B cell (primary cell): ENCODE measurements around the gene LRRC7. TPM values are rescaled to one million over a fixed set of nuclear protein-coding genes. Genes with fewer than 3 reads are reported as not detected.

Experiments used
- ATAC-seq: fragments of 200-7000 bp; cut with Tn5 transposase; one replicate; pipeline ENCODE4 v1.10.0; 2021; ENCODE audit warnings: low read depth, mild to moderate bottlenecking, moderate number of reproducible peaks, moderate library complexity
- CTCF ChIA-PET: fragments of 350-600 bp; sonication (Branson Sonifier 250); formaldehyde crosslinking; loops from one replicate; lab custom pipeline; 2021; ENCODE audit warnings: antibody characterized with exemption, inconsistent platforms; lab: Charles Lee
- POLR2A ChIA-PET: fragments of 350-600 bp; sonication (Branson Sonifier 250); formaldehyde crosslinking; loops from one replicate; lab custom pipeline; 2021; ENCODE audit warnings: antibody characterized with exemption; lab: Charles Lee
- DNase-seq: peaks from one replicate; pipeline ENCODE4 v3.0.0; 2013
- H2AFZ ChIP-seq: 2 replicates; pipeline ENCODE4 v1.6.1; 2012; ENCODE audit warnings: mild to moderate bottlenecking, low read depth, low read length; ENCODE audit not compliant: insufficient read depth, poor library complexity, severe bottlenecking
- H3K27ac ChIP-seq, 2 donors: 1 replicate in 1 of 2; 2 replicates in 1 of 2; pipeline ENCODE4 v1.5.1; 2012 to 2013; ENCODE audit warnings: low read length in 2 of 2, mild to moderate bottlenecking in 2 of 2, moderate library complexity in 1 of 2
- H3K27me3 ChIP-seq, 4 experiments: fragments of 200-600 bp in 1 of 4; sonication (generic) in 1 of 4; replicated peaks in 1 of 4; 1 replicate in 2 of 4; 2 replicates in 2 of 4; pipeline versions ENCODE4 v1.6.1 to v1.7.0; 2013 to 2016; ENCODE audit warnings: low read length in 3 of 4, mild to moderate bottlenecking in 2 of 4, mixed read lengths in 1 of 4, moderate library complexity in 1 of 4; ENCODE audit not compliant: insufficient read depth in 4 of 4, control insufficient read depth in 3 of 4; ENCODE audit errors: control extremely low read depth in 1 of 4
- H3K36me3 ChIP-seq, 2 experiments: replicated peaks in 1 of 2; 1 replicate in 1 of 2; 2 replicates in 1 of 2; pipeline versions ENCODE4 v1.6.1 to v1.7.1; 2013; ENCODE audit warnings: low read length in 1 of 2; ENCODE audit not compliant: insufficient read depth in 2 of 2, control insufficient read depth in 1 of 2; ENCODE audit errors: control extremely low read depth in 1 of 2, extremely low read depth in 1 of 2
- H3K4me1 ChIP-seq, 2 donors: fragments of 200-600 bp in 1 of 2; sonication (generic) in 1 of 2; 1 replicate in 1 of 2; 2 replicates in 1 of 2; pipeline versions ENCODE4 v1.5.1 to v1.6.1; 2013 to 2017; ENCODE audit warnings: low read length in 2 of 2; ENCODE audit not compliant: control insufficient read depth in 2 of 2, insufficient read depth in 2 of 2
- H3K4me2 ChIP-seq: replicated peaks from 2 replicates; pipeline ENCODE3; 2012; ENCODE audit warnings: mild to moderate bottlenecking, low read depth, low read length; ENCODE audit not compliant: poor library complexity, severe bottlenecking
- H3K4me3 ChIP-seq, 5 experiments: fragments of 200-600 bp in 1 of 5; sonication (generic) in 1 of 5; 1 replicate in 3 of 5; 2 replicates in 2 of 5; pipeline versions ENCODE4 v1.5.1 to v1.7.0; 2011 to 2016; ENCODE audit warnings: low read length in 4 of 5, mild to moderate bottlenecking in 4 of 5, low read depth in 2 of 5, control low read depth in 1 of 5, moderate library complexity in 1 of 5; ENCODE audit not compliant: insufficient read depth in 1 of 5; ENCODE audit errors: control extremely low read depth in 1 of 5, extremely low read depth in 1 of 5
- H3K79me2 ChIP-seq: fragments of 200-600 bp; sonication (generic); one replicate; pipeline ENCODE4 v1.6.0; 2016; ENCODE audit warnings: low read length; ENCODE audit not compliant: control insufficient read depth, insufficient read depth
- H3K9ac ChIP-seq: fragments of 200-600 bp; sonication (generic); 2 replicates; pipeline ENCODE4 v1.6.1; 2017; ENCODE audit warnings: mild to moderate bottlenecking, low read length, moderate library complexity
- H3K9me3 ChIP-seq, 3 donors: one replicate each; pipeline versions ENCODE4 v1.6.1 to v1.7.1; 2013; ENCODE audit warnings: low read length in 2 of 3; ENCODE audit not compliant: control insufficient read depth in 2 of 3, insufficient read depth in 1 of 3; ENCODE audit errors: control extremely low read depth in 1 of 3
- H4K20me1 ChIP-seq: 2 replicates; pipeline ENCODE4 v1.6.0; 2012; ENCODE audit warnings: mild to moderate bottlenecking, low read length; ENCODE audit not compliant: insufficient read depth, control insufficient read depth, poor library complexity, severe bottlenecking
- H3K27ac Mint-ChIP-seq: one replicate; pipeline ENCODE4 v1.8.0; 2021; ENCODE audit warnings: mixed read lengths
- H3K27me3 Mint-ChIP-seq: one replicate; pipeline ENCODE4 v1.8.0; 2021; ENCODE audit warnings: mixed read lengths
- H3K4me1 Mint-ChIP-seq: one replicate; pipeline ENCODE4 v1.8.0; 2021; ENCODE audit warnings: mixed read lengths
- H3K4me3 Mint-ChIP-seq: one replicate; pipeline ENCODE4 v1.8.0; 2021; ENCODE audit warnings: mixed read lengths
- H3K9me3 Mint-ChIP-seq: one replicate; pipeline ENCODE4 v1.8.0; 2022; ENCODE audit warnings: mixed read lengths; ENCODE audit not compliant: insufficient read depth
- CTCF ChIP-seq: fragments of 200-600 bp; IDR thresholded peaks from one replicate; pipeline ENCODE4 v1.8.0; 2022; ENCODE audit warnings: antibody characterized with exemption, mild to moderate bottlenecking
- EZH2 ChIP-seq: IDR thresholded peaks from 2 replicates; pipeline ENCODE4 v1.6.1; 2012; ENCODE audit warnings: borderline replicate concordance, low read depth, mild to moderate bottlenecking, moderate library complexity, low read length; ENCODE audit not compliant: insufficient read depth, poor library complexity, severe bottlenecking
- WGBS: methylation state at CpG from one replicate; pipeline ENCODE4 v1.1.5; 2013; ENCODE audit warnings: missing lambda C conversion rate; ENCODE audit not compliant: insufficient coverage; 5-methylcytosine and 5-hydroxymethylcytosine counted together
- intact Hi-C: fragments of 100-400 bp; cut with micrococcal nuclease; formaldehyde crosslinking; loops from one replicate; pipeline ENCODE4 v1.10.0; 2022
- polyA plus RNA-seq: library from polyadenylated mRNA; depleted of rRNA; stranded (reverse); fragments of >200 nt; gene quantifications from 2 replicates; pipeline ENCODE4 v1.2.3, GENCODE V29; 2012
- total RNA-seq, 2 donors: library from RNA; stranded (reverse); fragments of 120-200 nt in 1 of 2; gene quantifications; 1 replicate in 1 of 2; 2 replicates in 1 of 2; pipeline versions ENCODE4 v1.2.3 to v1.2.4, GENCODE V29; 2013 to 2022

LRRC7 gene
- total and polyA plus RNA-seq, 2 donors (not counting 1 experiment from before 2014, with no cell fraction given) = not detected

- no peak overlapping the region for H3K27ac Mint-ChIP-seq
- Histone ChIP-seq H3K4me3 (no peak overlapping the region), H4K20me1 (no peaks in the 10 kb centered on the region), H3K4me2 (no peak overlapping the region), H2AFZ (no peak overlapping the region), H3K9ac (no peak overlapping the region), H3K27me3 (no peaks in the 10 kb centered on the region), H3K36me3 (no peaks in the 10 kb centered on the region), H3K27ac (no peak overlapping the region), H3K4me1 (no peaks in the 10 kb centered on the region), H3K79me2 (no peaks in the 10 kb centered on the region), H3K9me3 (peaks cover 0 to 8% (median 0%) of the 10 kb centered on the region in 3 donors)
- ChIA-PET CTCF (no interaction called here), POLR2A (no interaction called here)
- H3K4me3 Mint-ChIP-seq = no peak overlapping the region
- H3K9me3 Mint-ChIP-seq = no peaks in the 10 kb centered on the region
- H3K4me1 Mint-ChIP-seq = no peaks in the 10 kb centered on the region
- no peaks in the 10 kb centered on the region for H3K27me3 Mint-ChIP-seq
- TF ChIP-seq CTCF (no peak), EZH2 (no peak)
- intact Hi-C loops = no loop called here
- DNase-seq = no peak
- ATAC-seq = no peak
These were observed 126.4 kb downstream of the LRRC7 start for GRCh38 chr1:69693921-69694675.

- Histone ChIP-seq H3K9ac (no peak overlapping the region), H3K36me3 (no peaks in the 10 kb centered on the region), H2AFZ (no peak overlapping the region), H3K27me3 (no peaks in the 10 kb centered on the region), H3K4me3 (no peak overlapping the region), H4K20me1 (no peaks in the 10 kb centered on the region), H3K27ac (no peak overlapping the region), H3K4me1 (no peaks in the 10 kb centered on the region), H3K4me2 (no peak overlapping the region), H3K9me3 (peaks cover 0 to 8% (median 0%) of the 10 kb centered on the region in 3 donors), H3K79me2 (no peaks in the 10 kb centered on the region)
- Mint-ChIP-seq H3K27ac (no peak overlapping the region), H3K27me3 (no peaks in the 10 kb centered on the region), H3K9me3 (peaks cover 2% of the 10 kb centered on the region), H3K4me3 (no peak overlapping the region), H3K4me1 (no peaks in the 10 kb centered on the region)
- no peak for DNase-seq
- intact Hi-C loops = no loop called here
- POLR2A ChIA-PET = no interaction called here
- no CpG with 5 or more reads among the region's 2 CpGs for WGBS
- no peak for ATAC-seq
- TF ChIP-seq CTCF (no peak), EZH2 (no peak)
- CTCF ChIA-PET = no interaction called here
These were observed 129.6 kb downstream of the LRRC7 start for GRCh38 chr1:69697340-69697739.
